ENCODE measurements around the gene TYROBP. TPM values are rescaled to one million over a fixed set of nuclear protein-coding genes. Genes with fewer than 3 reads are reported as not detected.
A peak's percentile ranks its signal among the peaks of the same experiment; 100 is the strongest.

Gene TYROBP
- total RNA-seq, 1 donor from 2014 or later: not detected

DNA sequence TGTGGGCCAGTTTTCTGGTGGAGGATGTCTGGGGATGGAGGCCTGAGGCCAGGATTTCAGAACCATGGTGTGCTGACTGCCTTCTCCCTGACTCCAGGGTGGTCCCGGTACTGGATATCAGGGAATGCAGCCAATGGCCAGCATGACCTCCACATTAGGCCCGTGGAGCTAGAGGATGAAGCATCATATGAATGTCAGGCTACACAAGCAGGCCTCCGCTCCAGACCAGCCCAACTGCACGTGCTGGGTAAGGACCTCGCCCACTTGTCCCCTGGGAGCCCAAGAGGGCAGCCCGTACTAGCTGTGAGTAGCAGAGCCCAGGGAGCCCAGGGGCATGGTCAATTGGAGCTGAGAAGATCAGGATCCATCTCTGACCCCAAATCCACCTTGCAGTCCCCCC, 49.8 kb downstream of the TYROBP start:
- Mint-ChIP-seq H3K36me3 (ENCODE audit: low read depth, unreplicated experiment) (peaks cover 3% of the 10 kb centered on the region), H3K4me3 (ENCODE audit: unreplicated experiment) (no peak overlapping the region)
- no peak for TF ChIP-seq CTCF (IDR thresholded peaks at IDR 0.05; ENCODE audit: unreplicated experiment)

DNA sequence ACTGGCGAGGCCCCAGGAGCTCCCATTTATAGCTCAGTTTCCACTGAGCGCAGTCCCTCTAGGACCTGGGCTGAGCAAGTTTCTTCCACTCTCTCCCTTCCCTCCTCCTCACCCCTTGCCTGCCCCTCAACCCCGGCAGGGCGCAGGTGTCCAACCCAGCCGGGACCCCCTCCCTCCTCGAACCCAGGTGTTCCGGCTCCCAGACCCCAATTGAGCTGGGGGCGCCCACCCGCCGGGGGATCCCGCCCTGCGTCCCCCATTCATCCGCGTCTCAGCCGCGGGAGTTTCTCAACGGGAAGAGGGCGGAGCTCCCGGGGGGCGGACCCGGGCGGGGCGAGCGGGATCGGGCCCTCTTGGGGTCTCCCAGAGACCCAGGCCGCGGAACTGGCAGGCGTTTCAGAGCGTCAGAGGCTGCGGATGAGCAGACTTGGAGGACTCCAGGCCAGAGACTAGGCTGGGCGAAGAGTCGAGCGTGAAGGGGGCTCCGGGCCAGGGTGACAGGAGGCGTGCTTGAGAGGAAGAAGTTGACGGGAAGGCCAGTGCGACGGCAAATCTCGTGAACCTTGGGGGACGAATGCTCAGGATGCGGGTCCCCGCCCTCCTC, 51.4 kb downstream of the TYROBP start, which contains the start of gene KIRREL2:
Gene KIRREL2, plus strand, starts transcription at position 366 of the 604 bp plus-strand sequence. Its CDS starts 209 bp downstream, at position 575.
- Mint-ChIP-seq H3K27ac (ENCODE audit: unreplicated experiment) (no peak within 1 kb of the TSS), H3K36me3 (ENCODE audit: low read depth, unreplicated experiment) (peaks cover 3% of the 10 kb centered on the region), H3K9me3 (ENCODE audit: unreplicated experiment) (no peaks in the 10 kb centered on the region), H3K4me3 (ENCODE audit: unreplicated experiment) (peak within 1 kb of the TSS; percentile 88), H3K27me3 (ENCODE audit: unreplicated experiment) (peaks cover 30% of the 10 kb centered on the region), H3K4me1 (ENCODE audit: unreplicated experiment) (peaks cover 14% of the 10 kb centered on the region)
- TF ChIP-seq CTCF (IDR thresholded peaks at IDR 0.05; ENCODE audit: unreplicated experiment): no peak
- peak; percentile 52 for DNase-seq (ENCODE audit: low spot score)

More for the DNA sequence above, 49.8 kb downstream of the TYROBP start:
- H3K9me3 Mint-ChIP-seq (ENCODE audit: unreplicated experiment): no peaks in the 10 kb centered on the region
- no peak overlapping the region for H3K27ac Mint-ChIP-seq (ENCODE audit: unreplicated experiment)
- H3K4me1 Mint-ChIP-seq (ENCODE audit: unreplicated experiment): peaks cover 14% of the 10 kb centered on the region
- peaks cover 32% of the 10 kb centered on the region for H3K27me3 Mint-ChIP-seq (ENCODE audit: unreplicated experiment)
- no peak for DNase-seq (ENCODE audit: low spot score)

Other genes with a start within 250 kb of the TYROBP start
- gene UPK1A, start 241.8 kb downstream of the TYROBP start, total RNA-seq (ENCODE audit: unreplicated experiment): not detected
- gene ZBTB32, start 203.7 kb downstream of the TYROBP start, total RNA-seq (ENCODE audit: unreplicated experiment): not detected
- 51.7 TPM for gene KMT2B, start 190.3 kb downstream of the TYROBP start, total RNA-seq (ENCODE audit: unreplicated experiment)
- gene IGFLR1, start 165.8 kb downstream of the TYROBP start, total RNA-seq (ENCODE audit: unreplicated experiment): 3.2 TPM
- gene U2AF1L4, start 162.9 kb downstream of the TYROBP start, total RNA-seq (ENCODE audit: unreplicated experiment): 12.0 TPM
- gene PSENEN, start 162.6 kb downstream of the TYROBP start, total RNA-seq (ENCODE audit: unreplicated experiment): 99.0 TPM
- gene LIN37, start 159.7 kb downstream of the TYROBP start, total RNA-seq (ENCODE audit: unreplicated experiment): 9.0 TPM
- not detected for gene HSPB6, start 151.3 kb downstream of the TYROBP start, total RNA-seq (ENCODE audit: unreplicated experiment)
- gene PROSER3, start 150.1 kb downstream of the TYROBP start, total RNA-seq (ENCODE audit: unreplicated experiment): 15.0 TPM
- gene ARHGAP33, start 132.7 kb downstream of the TYROBP start, total RNA-seq (ENCODE audit: unreplicated experiment): 8.5 TPM
- gene PRODH2, start 95.5 kb downstream of the TYROBP start, total RNA-seq (ENCODE audit: unreplicated experiment): not detected
- not detected for gene NPHS1, start 55.8 kb downstream of the TYROBP start, total RNA-seq (ENCODE audit: unreplicated experiment)
- 1.8 TPM for gene KIRREL2, start 51.4 kb downstream of the TYROBP start, total RNA-seq (ENCODE audit: unreplicated experiment)
- 11.5 TPM for gene APLP1, start 39.7 kb downstream of the TYROBP start, total RNA-seq (ENCODE audit: unreplicated experiment)
- 13.0 TPM for gene NFKBID, start 7.8 kb downstream of the TYROBP start, total RNA-seq (ENCODE audit: unreplicated experiment)
- 0.95 TPM for gene HCST, start 5.8 kb downstream of the TYROBP start, total RNA-seq (ENCODE audit: unreplicated experiment)
- 53.4 TPM for gene LRFN3, start 28.1 kb upstream of the TYROBP start, total RNA-seq (ENCODE audit: unreplicated experiment)
- gene SDHAF1, start 86.9 kb upstream of the TYROBP start, total RNA-seq (ENCODE audit: unreplicated experiment): 14.3 TPM
- 4.5 TPM for gene SYNE4, start 100.5 kb upstream of the TYROBP start, total RNA-seq (ENCODE audit: unreplicated experiment)
- 27.3 TPM for gene ALKBH6, start 105.9 kb upstream of the TYROBP start, total RNA-seq (ENCODE audit: unreplicated experiment)
- 94.8 TPM for gene CLIP3, start 124.6 kb upstream of the TYROBP start, total RNA-seq (ENCODE audit: unreplicated experiment)
- 6.7 TPM for gene THAP8, start 146.0 kb upstream of the TYROBP start, total RNA-seq (ENCODE audit: unreplicated experiment)
- gene WDR62, start 146.6 kb upstream of the TYROBP start, total RNA-seq (ENCODE audit: unreplicated experiment): 8.5 TPM
- not detected for gene OVOL3, start 202.8 kb upstream of the TYROBP start, total RNA-seq (ENCODE audit: unreplicated experiment)
- gene POLR2I, start 206.6 kb upstream of the TYROBP start, total RNA-seq (ENCODE audit: unreplicated experiment): 66.4 TPM
- 206 TPM for gene TBCB, start 207.2 kb upstream of the TYROBP start, total RNA-seq (ENCODE audit: unreplicated experiment)
- gene CAPNS1, start 231.8 kb upstream of the TYROBP start, total RNA-seq (ENCODE audit: unreplicated experiment): 901 TPM
- gene COX7A1, start 244.2 kb upstream of the TYROBP start, total RNA-seq (ENCODE audit: unreplicated experiment): 5.2 TPM